ENCODE data around the gene OAS2.

OAS2 gene

DNA sequence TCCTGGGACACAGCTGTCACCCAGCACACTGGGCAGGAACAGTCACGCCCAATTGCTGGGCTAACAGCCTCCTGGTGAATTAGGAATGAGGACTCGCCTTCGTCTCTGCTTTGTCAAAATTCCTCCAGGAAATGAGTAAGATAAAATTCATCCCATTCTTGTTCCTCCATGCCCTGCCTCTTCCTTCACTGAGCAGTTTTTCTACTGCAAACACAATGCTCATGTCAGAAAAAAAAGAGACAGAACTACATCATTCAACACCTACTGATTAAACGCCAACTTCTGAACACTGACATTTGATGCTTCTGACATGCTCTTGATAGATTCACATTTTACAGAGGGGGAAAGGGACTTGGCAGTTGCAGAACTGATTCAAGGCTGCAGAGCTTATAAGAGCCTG, 40.7 kb downstream of the OAS2 start:
- DNase-seq (ENCODE audit: low spot score), result no peak

DNA sequence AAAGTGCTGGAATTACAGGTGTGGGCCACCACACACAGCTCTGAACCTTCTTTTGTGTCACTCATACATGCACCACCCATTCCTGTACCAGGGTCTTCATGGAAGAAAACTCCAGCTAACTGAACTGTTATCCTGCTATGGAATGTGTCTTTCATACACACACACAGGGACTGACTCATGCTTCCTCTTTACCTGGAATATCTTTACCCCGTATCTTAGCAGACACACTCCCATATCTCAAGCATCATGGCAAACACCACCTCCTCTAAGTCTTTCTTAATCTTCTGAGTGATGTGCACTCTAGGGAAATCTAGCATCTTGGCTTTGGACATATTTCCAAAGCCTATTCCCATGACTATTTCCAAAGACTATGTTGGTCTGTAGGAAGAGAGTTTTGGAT, 43.2 kb downstream of the OAS2 start:
- DNase-seq (ENCODE audit: low spot score), result no peak

DNA sequence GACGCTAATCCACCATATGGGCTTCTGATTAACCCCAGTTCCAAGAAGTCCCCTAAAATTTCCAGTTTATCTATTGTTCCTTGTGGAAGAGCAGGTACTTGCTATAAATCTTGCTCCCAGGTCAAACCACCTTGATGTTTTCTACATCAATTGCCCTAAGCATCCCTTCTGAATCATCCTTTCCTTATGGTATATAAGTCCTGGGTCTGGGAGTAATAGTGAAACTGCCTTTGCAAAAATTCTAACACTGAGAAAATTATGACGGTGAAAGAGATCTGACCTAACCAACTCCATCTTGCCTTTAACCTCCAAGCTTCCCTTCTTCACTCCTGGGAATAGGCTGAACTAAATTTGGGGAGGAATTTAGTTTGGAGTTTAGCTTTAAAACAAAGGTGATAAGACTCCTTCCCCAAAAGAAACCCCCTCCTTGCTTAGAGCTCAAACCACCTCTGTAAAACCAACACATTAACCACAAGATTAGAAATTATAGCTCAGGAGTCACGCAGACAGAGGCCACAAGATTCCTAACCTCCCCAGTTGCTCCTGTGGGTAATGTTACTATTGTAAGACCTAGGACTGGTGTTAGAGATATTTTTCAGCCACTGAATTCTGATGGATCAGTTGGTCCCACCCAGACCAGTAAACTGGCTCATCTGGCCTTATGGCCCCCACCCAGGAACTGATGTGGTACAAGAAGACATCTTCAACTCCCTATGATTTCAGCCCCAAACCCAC, 44.4 kb downstream of the OAS2 start:
- DNase-seq (ENCODE audit: low spot score), result no peak

DNA sequence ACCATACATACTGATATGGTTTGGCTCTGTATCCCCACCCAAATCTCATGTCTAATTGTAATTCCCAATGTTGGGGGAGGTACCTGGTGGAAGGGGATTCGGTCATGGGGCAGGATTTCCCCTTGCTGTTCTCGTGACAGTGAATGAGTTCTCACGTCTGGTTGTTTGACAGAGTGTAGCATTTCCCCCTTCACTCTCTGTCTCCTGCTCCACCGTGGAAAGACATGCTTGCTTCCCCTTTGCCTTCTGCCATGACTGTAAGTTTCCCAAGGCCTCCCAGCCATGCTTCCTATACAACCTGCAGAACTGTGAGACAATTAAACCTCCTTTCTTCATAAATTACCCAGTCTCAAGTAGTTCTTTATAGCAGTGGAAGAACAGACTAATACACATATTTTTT, 49.4 kb downstream of the OAS2 start:
- no peak for DNase-seq (ENCODE audit: low spot score)

DNA sequence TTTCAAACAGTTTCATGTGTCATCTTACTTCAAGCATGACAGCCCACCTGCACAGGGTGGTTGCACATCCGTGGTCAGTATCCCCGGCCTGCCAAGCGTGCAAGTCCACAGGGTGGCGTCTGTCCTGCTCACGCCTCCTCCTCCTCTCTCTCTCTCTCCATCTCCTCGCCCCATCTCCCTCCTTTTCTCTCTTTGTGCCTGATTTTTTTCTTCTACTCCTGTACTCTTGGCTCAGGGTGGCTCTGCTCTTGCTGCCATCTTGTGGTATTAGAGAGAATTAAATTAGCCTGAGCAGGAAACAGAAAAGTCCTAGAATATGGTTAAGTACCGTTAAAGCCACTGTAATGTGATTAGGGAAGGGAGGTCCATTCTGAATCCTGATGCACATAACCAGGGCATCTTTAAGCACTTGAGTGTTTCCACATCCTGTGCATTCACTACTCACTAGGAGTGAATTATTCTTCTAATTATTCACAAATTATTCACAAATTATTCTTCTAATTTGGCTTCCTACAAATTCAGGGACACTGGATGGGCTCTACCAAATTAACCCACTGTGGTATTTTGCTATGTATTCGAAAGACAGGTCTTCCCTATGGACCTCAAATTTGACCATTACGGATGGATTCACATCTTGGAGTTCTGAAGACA, 52.7 kb downstream of the OAS2 start:
- peak; percentile 59 for DNase-seq (ENCODE audit: low spot score)

DNA sequence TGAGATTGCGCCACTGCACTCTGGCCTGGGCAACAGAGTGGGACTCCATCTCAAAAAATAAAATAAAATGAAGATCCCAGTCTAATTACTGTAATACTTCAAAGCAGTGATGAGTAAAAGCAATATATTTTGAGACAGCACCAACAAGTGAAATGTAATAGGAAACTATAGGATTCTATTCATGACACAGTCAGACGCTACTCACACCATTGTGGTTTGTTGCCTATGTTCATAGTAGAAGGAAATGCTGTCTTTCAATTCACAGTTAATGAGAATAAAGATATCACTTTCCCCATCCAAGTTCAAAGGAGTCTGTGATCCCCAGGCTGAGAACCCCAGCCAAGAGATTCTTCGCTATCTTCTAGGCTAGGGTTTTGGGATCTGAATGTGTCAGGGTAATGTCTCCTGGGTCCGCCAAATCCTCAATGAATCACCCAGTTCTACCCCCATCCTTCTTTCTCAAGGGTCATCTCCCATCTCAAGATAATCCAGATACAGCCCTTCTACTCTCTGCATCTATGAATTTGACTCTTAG, 61.7 kb downstream of the OAS2 start:
- DNase-seq (ENCODE audit: low spot score), result no peak

DNA sequence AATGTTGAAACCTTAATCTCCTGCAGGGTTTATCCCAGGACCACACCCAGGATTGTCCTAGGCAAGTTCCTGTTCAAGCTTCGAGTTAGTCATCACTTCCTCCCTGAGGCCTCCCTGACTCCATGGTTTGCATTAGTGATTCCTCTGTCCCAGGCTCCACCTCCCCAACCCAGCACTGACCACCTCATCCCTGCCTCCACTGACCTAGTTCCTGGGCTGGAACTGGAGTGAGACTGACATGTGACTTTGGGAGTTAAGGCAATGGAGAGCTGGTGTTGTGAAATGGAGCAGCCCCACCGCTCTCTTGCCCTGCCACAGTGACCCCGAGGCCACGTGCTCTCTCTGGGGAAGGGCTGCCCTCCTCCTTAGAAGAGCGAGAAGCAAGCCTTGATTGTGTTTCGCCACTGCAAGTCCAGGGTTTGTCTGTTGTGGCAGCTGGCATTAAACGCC, 62.4 kb downstream of the OAS2 start:
- DNase-seq (ENCODE audit: low spot score), result peak; percentile 66

DNA sequence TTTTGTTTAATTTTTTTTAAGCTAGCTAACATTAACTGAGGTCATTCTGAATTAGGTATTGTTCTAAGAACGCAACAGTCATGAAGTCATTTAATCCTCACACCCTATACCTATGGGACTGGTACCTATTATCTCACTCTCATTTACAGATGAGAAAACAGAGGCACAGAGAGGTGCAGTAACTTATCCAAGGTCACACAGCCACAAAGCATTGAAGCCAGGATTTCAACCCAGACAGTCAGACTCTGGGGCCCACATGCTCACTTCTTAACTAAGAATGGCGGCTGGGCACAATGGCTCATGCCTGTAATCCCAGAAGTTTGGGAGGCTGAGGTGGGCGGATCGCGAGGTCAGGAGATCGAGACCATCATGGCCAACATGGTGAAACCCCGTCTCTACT, 63.2 kb downstream of the OAS2 start:
- DNase-seq (ENCODE audit: low spot score), result no peak

DNA sequence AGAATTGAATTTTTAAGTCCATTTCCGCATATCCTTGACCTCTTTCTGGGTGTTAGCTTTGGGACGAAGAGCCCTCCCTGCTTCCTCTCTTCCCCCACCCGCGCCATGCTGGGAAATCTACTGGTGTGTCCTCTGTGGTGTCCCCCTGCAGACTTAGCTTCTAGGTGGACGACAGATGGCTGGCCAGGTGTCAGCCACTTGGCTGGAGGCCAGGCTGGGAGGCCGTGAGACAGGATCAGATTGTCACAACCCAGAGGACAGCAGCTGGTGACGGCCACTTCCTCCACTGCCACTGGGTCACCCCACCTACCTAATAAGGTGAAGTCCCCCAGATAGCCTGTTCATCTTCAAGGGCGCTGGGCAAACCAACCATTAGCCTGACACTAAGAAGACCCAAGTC, 64.9 kb downstream of the OAS2 start:
- no peak for DNase-seq (ENCODE audit: low spot score)

DNA sequence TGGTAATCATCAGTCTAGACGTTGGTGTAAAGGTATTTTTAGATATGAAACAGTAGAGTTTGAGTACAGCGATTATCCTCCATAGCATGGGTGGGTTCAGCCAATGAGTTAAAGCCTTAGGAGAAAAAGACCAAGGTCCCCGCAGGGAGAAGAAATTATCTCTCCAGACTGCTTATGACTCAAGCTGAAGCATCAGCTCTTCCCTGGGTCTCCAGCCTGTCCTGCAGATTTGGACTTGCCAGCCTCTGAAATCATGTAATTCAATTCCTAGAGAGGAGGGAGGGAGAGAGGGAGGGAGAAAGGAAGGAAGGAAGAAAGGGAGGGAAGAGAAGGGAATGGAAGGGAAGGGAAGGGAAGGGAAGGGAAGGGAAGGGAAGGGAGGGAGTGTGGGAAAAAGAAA, 66.2 kb downstream of the OAS2 start:
- DNase-seq (ENCODE audit: low spot score), result no peak

DNA sequence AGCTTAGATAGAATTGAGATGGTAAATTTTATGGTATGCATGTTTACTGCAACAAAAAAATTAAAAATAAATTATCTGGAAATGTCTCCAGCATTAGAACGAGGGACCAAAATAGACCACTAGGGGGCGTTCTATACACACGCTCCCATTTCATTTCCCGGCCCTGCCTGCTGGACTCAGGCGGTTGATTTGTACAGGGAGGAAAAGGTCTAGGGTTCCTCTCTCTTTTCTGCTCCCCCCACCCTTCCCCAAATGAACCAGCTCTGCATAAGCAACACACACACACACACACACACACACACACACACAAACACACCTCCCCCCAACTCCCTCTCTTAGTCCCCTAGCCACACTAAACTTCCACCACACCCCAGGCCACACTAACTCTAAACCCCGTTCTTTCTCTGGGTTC, 70.4 kb downstream of the OAS2 start:
- DNase-seq (ENCODE audit: low spot score), result peak; percentile 81

DNA sequence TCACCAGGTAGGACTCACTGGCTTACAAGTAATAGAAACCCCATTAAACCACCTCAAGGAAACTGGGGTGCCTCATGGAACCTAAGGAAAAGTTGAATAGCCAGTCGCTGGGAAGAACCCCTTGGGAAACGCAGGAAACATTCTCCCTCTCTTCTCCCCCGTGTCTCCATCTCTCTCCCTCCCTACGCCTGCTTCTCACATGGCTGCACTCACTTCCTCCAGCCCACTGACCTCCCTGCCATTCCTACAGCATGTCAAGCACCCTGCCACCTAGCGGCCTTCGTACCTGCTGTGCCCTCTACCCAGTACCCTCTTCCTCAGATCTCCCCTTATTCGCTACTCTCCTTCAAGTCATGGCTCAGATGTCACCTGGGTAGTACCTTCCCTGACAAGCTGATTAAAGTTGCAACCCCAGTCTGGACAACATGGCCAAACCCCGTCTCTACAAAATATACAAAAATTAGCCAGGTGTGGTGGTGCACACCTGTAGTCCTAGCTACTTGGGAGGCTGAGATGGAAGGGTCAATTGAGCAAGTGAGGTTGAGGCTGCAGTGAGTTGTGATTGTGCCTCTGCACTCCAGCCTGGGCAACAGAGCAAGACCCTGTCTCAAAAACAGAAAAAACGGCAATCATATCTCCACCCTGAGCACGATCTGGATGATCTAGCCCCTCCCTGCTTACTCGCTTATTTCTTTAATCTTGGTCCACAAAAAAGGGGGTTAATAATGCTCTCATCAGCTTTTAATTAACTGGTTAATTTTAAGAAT, 71.8 kb downstream of the OAS2 start:
- no peak for DNase-seq (ENCODE audit: low spot score)

DNA sequence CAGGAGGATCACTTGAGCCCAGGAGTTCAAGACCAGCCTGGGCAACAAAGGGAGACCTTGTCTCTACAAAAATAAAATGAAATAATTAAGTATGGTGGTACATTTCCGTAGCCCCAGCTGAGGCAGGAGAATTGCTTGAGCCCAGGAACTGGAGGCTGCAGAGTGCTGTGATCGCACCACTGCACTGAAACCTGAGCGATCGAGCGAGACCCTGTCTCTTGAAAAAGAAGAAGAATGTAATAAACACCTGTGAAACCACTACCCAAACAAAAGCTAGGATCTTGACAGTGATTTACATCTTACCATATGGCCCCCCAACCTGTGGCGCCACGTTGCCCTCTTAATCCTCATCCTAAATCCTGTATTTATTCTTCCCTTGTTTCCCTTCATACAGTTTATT, 72.5 kb downstream of the OAS2 start:
- no peak for DNase-seq (ENCODE audit: low spot score)

DNA sequence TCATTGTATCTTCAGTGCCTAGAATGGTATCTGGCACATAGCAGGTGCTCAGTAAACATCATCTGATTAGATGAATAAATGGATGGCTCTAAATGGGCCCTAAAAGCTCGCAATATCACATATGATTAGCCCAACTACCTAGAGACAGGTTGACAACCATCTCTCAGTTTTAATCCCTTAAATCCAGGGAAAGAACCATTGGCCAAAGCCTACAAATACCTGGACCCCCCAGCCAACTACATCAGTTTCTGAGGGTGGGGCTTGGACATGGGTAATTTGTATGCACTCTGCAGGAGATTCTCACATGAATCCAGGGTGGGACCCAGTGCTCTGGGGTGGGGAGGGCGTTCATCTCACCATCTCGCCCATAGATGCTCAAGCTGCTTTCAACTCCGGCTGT, 73.4 kb downstream of the OAS2 start:
- no peak for DNase-seq (ENCODE audit: low spot score)

DNA sequence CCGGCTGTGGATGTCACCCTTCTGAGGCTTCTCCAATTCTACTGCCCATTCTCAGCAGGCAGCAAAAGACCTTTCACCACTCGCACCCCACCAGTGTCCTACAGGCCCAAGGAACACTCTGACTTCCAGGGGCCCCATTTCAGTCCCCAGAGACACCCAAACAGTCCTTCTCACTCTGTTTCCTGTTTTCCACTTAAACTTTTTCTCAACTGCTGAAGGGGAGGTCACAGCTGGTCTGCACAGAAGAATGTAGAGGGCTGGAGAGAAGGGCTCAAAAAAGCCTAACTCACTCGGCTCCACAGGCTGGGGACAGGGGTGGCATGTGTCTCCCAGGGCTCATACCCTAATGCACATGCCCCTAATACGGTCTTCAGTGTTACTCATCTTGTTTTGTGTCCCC, 74.0 kb downstream of the OAS2 start:
- DNase-seq (ENCODE audit: low spot score), result no peak

DNA sequence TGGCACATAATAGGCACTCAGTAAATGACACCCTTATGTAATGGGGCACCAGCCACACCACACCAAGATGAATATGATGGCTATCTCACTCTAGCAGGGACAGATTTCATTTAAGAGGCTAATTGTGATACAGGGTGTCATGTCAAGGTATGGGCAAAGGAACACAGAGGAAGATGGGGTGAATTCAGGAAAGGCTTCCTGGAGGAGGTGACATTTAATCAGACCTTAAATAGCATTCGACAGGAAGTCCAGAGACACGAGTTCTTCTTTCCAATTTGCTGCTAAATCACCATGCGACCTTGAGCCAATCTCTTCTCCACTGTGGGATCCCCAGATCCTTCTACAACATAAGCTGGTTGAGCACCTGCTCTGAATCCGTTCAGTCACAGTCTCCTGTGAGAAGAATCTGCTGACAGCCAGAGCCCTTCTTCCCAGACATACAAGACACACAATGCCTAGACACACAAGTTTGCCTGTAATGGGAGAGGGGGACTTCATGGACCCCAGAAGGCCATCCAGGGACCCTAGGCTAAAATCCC, 76.7 kb downstream of the OAS2 start:
- no peak for DNase-seq (ENCODE audit: low spot score)

DNA sequence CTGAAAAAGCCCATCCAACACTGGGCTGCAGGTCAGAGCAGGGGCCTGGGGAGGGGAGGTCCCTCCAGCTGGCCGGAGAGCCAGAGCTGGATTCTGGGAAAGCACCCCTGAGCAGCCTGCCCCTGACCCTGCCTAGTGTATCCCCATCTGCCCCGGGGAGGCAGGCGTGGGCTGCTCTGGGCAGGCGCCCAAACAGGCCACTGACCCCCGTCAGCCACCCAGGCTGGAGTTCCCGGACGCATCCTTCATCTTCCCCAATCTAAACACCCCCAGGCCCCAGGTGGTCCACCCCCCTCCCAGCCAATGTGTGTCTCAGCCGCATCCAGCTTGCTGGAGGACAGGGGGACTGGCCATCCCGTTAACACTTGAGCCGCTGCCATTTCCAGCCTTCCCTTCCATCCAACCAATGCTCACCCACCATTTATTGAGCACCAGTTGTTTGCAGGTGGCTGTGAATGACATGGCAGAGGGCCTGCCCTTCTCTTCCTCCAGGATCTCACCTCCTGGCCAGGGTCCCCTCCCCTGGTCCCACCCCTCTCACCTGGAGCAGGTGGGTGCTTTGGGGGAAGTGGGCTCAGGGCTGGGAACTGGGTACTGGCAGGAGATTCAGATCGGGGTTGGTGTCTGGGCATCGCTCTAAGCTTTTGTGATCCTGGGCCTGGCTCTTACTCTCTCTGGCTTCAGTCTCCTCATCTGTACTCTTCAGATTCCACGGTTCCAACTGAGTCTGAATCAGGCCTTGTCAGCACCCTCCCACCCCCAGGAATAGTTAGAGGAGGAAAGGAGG, 77.5 kb downstream of the OAS2 start:
- DNase-seq (ENCODE audit: low spot score), result no peak

DNA sequence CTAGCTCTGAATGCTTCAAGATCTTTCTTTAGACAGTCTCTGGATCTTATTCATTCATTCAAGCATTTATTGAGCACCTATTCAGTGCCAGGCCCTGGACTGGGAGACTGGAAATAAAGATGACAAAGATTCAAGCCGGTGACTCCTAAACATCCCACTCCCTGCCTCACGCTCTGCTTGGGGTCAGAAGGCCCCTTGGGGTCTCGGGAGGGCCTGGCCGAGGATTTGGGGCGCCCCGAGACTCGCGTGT, 78.0 kb downstream of the OAS2 start:
- no peak for DNase-seq (ENCODE audit: low spot score)

DNA sequence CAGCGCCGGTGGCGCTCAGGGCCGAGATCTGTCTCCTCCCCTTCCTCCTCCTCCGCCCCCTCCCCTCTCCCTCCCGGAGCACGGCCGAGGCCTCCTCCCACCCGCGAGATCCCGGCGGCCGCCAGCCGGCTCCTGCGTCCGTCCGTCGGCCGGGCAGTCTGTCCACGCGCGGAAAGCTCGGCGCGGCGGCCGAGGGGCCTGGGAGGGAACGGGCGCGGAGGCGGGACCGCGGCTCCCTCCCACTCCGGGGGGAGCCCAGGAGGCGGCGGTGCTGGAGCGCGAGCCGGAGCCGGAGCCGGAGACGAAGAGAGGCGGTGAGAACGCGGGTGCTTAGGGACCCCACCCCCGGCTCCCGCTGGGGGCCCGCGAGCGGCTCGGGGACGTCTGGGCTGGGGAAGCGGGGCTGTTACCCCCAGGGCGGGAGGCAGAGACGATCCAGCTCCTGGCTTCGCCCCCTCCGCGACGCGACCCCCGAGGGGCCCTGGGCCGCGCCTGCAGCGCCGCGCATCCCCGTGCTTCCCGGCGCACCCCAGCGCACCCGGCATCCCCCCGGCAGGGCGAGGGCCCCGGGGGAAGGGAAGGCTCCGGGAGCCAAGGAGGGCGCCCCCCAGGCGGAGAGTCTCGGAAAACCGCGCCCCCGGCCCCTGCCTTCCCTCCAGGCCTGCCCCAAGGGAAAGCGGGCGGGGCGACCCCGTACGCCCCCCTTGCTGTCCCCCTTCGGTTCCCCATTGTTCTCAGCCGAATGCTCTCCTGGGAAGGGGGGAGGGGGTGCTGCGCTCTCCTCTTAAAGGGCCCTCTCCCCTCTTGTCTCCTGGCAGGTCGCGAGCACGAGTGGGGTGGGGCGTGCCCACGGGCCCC, 78.5 kb downstream of the OAS2 start, which contains the start of gene DTX1:
DTX1 (plus strand) TSS at position 100 of the 858 bp plus-strand sequence. CDS start 1,463 bp downstream, outside the sequence.
- no peak for DNase-seq (ENCODE audit: low spot score)

DNA sequence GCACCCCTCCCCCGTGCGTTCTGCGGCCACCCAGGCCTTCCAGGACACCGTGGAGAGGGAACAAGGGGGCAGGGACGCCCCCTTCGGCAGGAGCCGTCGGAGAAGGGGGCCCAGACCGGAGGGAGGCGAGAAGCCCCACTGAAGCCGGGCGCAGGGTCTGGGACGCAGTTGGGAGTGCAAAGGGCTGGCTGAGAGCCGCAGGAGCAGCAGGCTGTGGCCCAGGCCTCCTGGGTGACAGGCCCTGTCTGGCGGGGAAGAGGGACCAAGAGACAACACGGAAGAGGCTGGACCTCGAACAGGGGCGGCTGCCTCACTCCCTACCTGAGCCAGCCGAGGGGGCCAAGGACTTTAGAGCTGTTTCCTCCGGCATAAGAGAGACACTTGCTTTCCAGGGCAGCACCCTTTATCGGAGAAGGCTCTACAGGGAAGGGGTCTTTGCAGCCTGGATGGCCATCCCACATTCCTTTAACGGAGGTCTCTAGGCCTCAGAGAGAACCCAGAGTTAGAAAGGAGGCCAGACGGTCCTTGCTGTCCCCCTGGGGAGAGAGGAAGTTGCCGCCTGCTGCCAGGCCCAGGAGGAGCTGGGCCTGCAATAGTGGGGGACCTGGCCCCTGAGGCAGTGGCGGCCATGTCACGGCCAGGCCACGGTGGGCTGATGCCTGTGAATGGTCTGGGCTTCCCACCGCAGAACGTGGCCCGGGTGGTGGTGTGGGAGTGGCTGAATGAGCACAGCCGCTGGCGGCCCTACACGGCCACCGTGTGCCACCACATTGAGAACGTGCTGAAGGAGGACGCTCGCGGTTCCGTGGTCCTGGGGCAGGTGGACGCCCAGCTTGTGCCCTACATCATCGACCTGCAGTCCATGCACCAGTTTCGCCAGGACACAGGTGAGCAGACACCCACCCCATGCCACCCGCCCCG, 79.5 kb downstream of the OAS2 start:
- no peak for DNase-seq (ENCODE audit: low spot score)

All from hepatic stellate cell (primary cell).